Stromal cell of bone marrow (primary cell): ENCODE measurements around the gene WDR74.
"Not testable (repeated sequence)": the region's sequence is repeated elsewhere in the genome, so short reads cannot be mapped to it uniquely, and the experiment has no call there.

Experiments
- DNase-seq: peaks from one replicate; pipeline ENCODE4 v3.0.0-alpha.2; 2012; ENCODE audit warnings: low read depth

Gene WDR74

DNA sequence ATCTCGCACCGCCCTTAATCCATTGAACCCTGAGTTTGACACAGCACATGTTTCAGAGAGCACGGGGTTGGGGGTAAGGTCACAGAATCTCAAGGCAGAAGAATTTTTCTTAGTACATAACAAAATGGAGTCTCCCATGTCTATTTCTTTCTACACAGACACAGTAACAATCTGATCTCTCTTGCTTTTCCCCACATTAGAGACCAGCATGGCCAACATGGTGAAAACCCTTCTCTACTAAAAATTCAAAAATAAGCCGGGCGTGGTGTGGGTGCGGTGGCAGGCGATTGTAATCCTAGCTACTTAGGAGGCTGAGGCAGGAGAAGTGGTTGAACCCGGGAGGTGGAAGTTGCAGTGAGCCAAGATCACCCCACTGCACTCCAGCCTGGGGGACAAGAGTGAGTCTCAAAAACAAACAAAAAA lies 19.9 kb upstream of the WDR74 start:
- DNase-seq, result not testable (repeated sequence)

DNA sequence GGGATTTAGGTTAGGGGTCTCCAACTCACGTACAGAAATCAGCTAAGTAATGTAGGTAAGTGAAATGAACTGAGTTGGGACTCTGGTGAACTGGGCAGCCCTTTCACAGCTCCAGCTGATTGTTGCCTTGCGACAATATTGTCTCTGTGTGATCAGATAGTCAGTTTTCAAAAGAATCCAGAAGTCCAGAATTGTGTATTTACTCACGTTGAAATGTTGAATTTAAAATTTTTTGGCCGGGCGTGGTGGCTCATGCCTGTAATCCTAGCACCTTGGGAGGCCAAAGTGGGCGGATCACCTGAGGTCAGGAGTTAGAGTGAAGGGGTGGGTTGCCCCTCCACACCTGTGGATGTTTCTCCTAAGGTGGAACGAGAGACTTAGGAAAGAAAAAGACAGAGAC lies 18.8 kb upstream of the WDR74 start:
- DNase-seq, result no peak

DNA sequence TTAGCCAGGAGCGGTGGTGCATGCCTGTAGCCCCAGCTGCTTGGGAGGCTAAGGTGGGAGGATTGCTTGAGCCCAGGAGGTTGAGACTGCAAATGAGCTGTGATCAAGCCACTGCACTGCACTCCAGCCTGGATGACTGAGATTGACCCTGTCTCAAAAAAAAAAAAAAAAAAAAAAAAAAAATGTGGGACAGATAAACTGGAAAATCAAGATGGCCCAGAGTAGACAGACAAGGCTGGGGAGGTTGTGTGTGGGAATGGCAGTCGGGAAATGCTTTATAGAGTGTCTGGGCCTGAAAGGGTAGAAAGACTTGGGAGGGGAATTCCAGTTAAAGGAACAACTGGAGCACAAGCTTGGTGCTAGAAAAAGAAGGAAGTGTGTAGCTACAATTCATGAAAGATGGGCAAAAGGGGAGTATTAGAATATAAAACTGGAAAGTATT lies 18.2 kb upstream of the WDR74 start:
- no peak for DNase-seq

DNA sequence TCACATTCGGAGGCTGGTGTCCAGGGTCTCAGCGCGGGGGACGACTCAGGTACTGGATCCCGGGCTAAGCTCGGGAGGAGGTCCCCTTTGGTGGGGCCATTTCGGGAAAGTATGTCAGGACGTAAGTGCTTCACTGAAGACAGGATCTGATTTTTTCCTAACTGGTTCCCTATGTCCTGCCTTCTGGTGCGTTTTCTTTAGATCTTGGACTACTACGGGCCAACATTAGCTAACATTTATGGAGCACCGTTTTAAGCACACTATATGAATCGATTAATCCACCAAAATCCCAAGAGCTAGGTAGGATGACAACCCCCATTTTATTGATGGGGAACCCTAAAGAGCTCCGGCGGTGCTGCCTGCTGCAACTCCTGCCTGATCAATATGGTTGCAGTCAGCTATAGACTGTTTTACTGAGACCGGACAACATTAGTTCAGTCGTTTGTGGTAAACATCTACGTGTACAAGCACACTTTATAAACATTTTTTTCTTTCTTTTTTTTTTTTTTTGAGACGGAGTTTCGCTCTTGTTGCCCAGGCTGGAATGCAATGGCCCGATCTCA lies 17.0 kb upstream of the WDR74 start:
- DNase-seq, result no peak

GRCh38 chr11:62855571-62856332 lies 16.4 kb upstream of the WDR74 start:
- peak; percentile 90 for DNase-seq

DNA sequence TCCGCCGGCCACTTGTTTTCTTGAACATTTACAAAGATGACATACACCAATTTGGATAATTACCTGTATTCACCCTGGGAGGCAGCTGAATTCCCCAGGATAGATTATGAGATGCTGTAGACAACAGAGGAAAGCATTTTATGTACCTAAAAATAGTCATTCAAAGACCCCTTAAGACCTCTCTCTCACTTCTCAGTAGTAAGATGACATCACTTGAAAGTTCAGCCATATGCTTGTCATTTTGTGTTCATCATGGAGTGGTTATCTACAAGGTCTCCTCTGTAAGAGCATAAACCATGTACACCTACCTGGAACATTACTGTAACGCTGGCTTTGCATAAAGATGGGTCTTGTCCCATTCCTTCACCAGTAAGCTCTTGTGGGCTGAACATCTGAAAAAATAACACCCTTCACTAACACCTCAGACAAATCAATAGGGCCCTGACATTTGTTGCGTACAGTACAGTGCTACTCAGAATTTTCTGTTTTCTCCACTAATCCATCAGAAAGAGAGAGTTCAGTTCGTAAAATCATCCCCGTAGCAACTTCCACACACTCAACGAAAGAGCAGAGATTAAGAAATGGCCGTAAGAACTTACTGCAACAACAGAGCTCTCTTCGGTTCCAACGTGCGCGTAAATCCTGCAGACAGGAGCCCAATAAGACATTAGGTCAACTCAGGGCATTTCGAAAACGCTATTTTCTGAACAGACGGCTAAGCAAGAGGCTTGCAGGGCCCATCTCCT lies 15.6 kb upstream of the WDR74 start:
- no peak for DNase-seq

GRCh38 chr11:62854013-62854824 lies 14.8 kb upstream of the WDR74 start:
- DNase-seq, result no peak

GRCh38 chr11:62853279-62853965 lies 14.0 kb upstream of the WDR74 start:
- DNase-seq, result no peak

- no peak for DNase-seq
These were observed 13.3 kb upstream of the WDR74 start for GRCh38 chr11:62852523-62853188.

DNA sequence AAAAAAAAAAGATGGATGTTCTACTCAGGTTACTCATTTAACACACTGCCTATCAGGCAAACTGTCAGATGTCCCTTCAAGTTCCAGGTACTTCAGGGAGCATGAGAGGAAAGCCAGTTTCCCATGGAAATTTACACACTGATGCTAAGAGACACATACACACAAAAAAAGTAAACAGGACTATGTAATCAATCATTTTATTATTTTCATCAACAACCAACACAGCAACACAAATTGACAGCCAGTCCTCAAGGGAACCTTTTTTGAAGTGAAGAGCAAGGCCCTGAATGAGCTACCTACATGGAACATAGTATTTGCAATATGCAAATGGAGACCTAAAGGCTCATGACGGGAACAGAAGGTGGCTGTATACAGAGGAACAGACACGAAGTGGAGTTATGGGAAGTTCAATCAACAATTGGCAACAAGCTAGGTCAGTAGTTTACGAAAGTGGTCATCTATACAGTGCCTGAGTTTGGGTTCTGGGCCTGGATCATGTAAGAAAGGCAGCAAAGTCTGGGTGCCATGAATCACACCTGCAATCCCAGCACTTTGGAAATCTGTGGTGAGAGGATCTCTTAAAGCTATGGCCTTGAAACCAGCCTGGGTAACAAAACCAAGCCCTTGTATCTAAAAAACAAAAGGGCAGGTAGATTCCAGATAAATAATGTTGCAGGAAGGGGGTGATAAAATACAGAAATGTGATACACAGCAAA lies 12.6 kb upstream of the WDR74 start:
- no peak for DNase-seq

GRCh38 chr11:62850911-62851806 lies 11.8 kb upstream of the WDR74 start:
- no peak for DNase-seq

DNA sequence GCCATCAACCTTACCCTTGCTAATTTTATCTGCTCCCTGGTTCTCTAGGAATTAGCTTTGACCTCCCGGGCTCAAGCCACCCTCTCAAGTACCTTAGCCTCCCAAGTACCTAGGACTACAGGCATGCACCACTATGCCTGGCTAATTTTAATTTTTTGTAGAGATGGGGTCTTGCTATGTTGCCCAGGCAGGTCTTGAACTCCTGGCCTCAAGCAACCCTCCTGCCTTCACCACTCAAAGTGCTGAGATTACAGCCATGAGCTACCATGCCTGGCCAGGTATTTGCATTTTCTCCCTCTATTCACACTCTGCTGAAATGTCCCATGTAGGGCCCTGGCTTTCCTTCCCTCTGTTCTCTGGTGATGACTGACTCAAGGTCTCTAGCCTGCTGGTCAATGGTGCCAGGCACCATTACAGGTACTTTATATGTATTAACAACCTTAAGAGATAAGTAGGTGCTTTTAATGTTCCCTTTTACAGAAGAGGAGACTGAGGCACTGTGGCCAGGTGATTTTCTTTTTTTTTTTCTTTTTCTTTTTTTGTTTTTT lies 8.5 kb upstream of the WDR74 start:
- DNase-seq, result no peak

GRCh38 chr11:62846177-62846576 lies 6.8 kb upstream of the WDR74 start:
- no peak for DNase-seq

GRCh38 chr11:62844154-62844553 lies 4.8 kb upstream of the WDR74 start:
- no peak for DNase-seq

- no peak for DNase-seq
These were observed 4.1 kb upstream of the WDR74 start for GRCh38 chr11:62843466-62843865.

GRCh38 chr11:62842891-62843290 lies 3.5 kb upstream of the WDR74 start:
- not testable (repeated sequence) for DNase-seq

DNA sequence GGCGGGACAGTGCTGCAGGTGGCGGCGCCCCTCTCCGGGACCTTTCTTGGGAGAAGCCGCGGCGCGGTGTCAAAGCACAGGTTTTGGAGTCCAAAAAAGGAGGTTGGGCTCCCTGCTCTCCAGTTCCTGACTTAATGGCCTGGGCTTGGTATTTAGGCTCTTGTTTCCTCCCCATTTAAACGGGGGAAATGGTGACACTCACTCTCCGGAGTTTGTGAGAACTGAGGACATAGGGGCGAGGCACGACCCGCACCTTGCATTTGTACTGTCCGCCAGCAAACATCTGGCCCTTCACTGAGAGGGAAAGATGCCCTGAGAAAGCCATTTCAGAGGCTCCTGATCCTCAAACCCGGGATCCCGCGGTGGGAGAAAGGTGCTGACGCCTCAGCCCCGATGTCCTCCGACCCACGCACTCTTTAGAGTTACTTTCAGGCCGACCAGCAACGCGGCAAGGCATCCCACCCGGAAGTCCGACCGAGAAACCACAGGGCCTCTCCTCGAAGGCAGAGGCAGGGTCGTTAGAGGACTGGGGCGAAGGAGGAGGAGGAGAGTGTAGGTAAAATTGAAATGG lies 2.9 kb upstream of the WDR74 start:
- no peak for DNase-seq

DNA sequence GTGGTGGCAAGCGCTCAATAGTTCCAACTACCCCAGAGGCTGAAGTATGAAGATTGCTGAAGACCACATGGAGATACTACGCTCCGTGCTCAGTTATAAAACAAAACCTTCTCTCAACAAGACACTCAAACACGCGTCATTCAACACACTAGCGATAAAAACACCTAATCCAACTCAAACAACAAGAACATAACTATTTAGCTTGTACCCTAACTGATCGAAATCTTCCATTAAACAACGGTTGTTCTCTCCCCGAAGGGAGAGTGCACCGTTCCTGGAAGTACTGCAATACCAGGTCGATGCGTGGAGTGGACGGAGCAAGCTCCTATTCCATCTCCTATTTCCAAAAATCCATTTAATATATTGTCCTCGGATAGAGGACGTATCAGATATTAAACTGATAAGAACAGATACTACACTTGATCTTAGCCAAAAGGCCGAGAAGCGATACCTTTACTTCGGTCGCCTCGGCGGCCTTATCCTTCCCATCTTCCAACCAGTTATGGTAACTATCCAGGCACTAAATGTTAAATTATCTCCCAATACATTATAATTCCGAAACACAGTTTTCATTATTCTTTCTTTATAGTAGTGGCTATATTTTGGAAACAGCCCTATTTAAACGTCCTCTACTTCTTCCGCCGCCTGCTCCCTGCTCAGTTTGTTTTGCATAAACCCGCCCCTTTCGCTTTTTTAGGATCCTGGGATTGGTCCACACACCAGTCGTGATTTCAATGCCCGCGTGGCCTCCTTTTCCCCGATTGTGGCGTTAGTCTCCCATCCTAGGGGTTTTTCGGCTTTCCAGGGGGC lies 2.2 kb upstream of the WDR74 start:
- peak; percentile 99 for DNase-seq
